Measurements from ENCODE around the gene GAREM2. TPM values are rescaled to one million over a fixed set of nuclear protein-coding genes. Genes with fewer than 3 reads are reported as not detected.

GAREM2 gene
- total RNA-seq, 1 donor from 2014 or later: 3.1 TPM

DNA sequence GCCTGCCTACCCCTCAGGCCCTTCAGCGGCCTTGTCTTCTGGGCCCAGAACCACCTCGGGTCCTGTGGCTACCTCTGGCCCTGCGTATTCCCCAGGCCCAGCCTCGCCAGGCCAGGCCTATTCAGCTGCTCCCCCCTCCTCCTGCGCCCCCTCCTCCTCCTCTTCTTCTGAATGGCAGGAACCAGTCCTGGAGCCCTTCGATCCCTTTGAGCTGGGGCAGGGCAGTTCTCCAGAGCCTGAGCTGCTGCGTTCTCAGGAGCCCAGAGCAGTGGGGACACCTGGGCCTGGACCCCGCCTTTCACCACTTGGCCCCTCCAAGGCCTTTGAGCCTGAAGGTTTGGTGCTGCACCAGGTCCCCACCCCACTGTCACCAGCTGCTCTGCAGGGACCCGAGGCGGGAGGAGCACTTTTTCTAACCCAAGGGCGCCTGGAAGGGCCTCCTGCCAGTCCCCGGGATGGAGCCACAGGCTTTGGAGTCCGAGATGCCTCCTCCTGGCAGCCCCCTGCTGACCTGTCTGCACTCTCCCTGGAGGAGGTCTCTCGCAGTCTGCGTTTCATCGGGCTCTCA lies 14.7 kb downstream of the GAREM2 start:
- H3K4me1 Mint-ChIP-seq: peaks cover 8% of the 10 kb centered on the region
- TF ChIP-seq, protein P1, sequence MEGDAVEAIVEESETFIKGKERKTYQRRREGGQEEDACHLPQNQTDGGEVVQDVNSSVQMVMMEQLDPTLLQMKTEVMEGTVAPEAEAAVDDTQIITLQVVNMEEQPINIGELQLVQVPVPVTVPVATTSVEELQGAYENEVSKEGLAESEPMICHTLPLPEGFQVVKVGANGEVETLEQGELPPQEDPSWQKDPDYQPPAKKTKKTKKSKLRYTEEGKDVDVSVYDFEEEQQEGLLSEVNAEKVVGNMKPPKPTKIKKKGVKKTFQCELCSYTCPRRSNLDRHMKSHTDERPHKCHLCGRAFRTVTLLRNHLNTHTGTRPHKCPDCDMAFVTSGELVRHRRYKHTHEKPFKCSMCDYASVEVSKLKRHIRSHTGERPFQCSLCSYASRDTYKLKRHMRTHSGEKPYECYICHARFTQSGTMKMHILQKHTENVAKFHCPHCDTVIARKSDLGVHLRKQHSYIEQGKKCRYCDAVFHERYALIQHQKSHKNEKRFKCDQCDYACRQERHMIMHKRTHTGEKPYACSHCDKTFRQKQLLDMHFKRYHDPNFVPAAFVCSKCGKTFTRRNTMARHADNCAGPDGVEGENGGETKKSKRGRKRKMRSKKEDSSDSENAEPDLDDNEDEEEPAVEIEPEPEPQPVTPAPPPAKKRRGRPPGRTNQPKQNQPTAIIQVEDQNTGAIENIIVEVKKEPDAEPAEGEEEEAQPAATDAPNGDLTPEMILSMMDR (IDR thresholded peaks at IDR 0.05): no peak
- ATAC-seq (ENCODE audit: low read depth) (no peak), DNase-seq (no peak)
- peaks cover 28% of the 10 kb centered on the region for H3K36me3 Mint-ChIP-seq (ENCODE audit: low read depth)
- ChIA-PET CTCF (no interaction called here), POLR2A (no interaction called here)
- H3K27ac Mint-ChIP-seq: no peak overlapping the region
- intact Hi-C loops (cut with micrococcal nuclease): no loop called here
- H3K9me3 Mint-ChIP-seq: no peaks in the 10 kb centered on the region
- H3K4me3 Mint-ChIP-seq: no peak overlapping the region
- no peaks in the 10 kb centered on the region for H3K27me3 Mint-ChIP-seq

DNA sequence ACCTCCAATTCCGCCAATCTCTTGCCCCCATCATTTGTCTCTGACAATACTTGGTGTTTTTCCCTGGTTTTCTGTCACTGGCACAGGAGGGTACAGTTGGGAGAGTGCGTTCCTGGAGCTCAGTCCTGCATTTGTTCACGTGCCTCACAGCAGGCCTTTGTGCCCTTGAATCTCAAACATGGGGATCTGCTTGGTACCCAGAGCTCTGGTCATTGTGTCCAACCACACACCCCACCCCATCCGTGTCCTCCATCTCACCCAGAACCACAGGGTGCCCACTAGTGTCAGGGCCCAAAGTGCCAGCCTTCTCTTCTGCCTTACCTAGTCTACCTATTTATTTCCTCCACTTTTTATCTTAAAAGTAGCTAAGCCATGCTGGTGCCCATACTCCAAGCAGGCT lies 16.2 kb downstream of the GAREM2 start:
- TF ChIP-seq, protein P1 (IDR thresholded peaks at IDR 0.05): no peak
- H3K27ac Mint-ChIP-seq: no peak overlapping the region
- no peaks in the 10 kb centered on the region for H3K9me3 Mint-ChIP-seq
- DNase-seq (no peak), ATAC-seq (ENCODE audit: low read depth) (no peak)
- intact Hi-C loops (cut with micrococcal nuclease): no loop called here
- peaks cover 43% of the 10 kb centered on the region for H3K36me3 Mint-ChIP-seq (ENCODE audit: low read depth)
- H3K4me3 Mint-ChIP-seq: no peak overlapping the region
- POLR2A ChIA-PET: no interaction called here
- CTCF ChIA-PET: no interaction called here
- H3K4me1 Mint-ChIP-seq: peaks cover 8% of the 10 kb centered on the region
- H3K27me3 Mint-ChIP-seq: no peaks in the 10 kb centered on the region

DNA sequence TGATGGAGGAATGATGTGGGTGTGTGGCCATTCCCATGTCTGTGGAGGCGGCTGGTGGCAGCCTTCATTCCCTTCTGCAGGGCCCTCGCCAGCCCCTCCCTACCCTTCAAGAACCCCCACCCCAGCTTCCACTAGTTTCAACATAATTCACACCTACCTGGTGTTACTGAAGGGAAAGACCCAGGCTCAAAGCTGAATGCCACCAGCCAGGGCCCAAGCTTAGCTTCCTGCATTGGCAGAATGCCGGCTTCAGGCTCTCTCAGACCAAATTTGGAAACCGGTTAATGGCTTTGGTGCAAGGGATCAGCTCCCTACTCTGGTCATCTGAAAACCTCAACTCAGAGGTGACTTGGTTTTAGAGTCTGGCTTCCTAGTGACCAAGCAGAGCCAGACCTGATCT lies 16.9 kb downstream of the GAREM2 start:
- DNase-seq: no peak
- intact Hi-C loops (cut with micrococcal nuclease): no loop called here
- H3K9me3 Mint-ChIP-seq: no peaks in the 10 kb centered on the region
- no peaks in the 10 kb centered on the region for H3K27me3 Mint-ChIP-seq
- H3K36me3 Mint-ChIP-seq (ENCODE audit: low read depth): peaks cover 50% of the 10 kb centered on the region
- H3K4me3 Mint-ChIP-seq: no peak overlapping the region
- no peak for ATAC-seq (ENCODE audit: low read depth)
- CTCF ChIA-PET: no interaction called here
- TF ChIP-seq, protein P1 (IDR thresholded peaks at IDR 0.05): no peak
- POLR2A ChIA-PET: no interaction called here
- H3K4me1 Mint-ChIP-seq: peaks cover 8% of the 10 kb centered on the region
- H3K27ac Mint-ChIP-seq: no peak overlapping the region

DNA sequence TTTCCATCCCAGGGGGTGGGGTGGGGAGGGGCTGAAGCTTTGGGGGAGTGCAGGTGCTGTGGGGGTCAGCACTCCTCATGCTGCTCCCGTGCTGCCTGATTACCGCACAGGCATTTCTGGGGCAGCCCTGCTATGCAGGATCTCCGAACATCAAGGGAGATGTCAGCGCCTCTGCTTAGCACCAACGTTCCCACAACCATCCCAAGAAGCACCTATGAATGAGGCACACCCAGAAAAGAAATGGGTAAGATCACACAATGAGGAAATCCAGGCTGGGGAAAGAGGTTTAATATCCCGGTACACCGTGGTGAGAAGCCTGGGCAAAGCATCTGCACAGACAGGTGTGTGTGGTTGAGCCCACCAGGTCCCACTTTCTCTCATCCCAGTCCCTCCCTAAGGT lies 17.5 kb downstream of the GAREM2 start:
- no peak overlapping the region for H3K4me3 Mint-ChIP-seq
- intact Hi-C loops (cut with micrococcal nuclease): no loop called here
- peaks cover 56% of the 10 kb centered on the region for H3K36me3 Mint-ChIP-seq (ENCODE audit: low read depth)
- peaks cover 11% of the 10 kb centered on the region for H3K4me1 Mint-ChIP-seq
- no peaks in the 10 kb centered on the region for H3K27me3 Mint-ChIP-seq
- H3K27ac Mint-ChIP-seq: no peak overlapping the region
- ATAC-seq (ENCODE audit: low read depth) (no peak), DNase-seq (no peak)
- TF ChIP-seq, protein P1 (IDR thresholded peaks at IDR 0.05): no peak
- POLR2A ChIA-PET: no interaction called here
- no peaks in the 10 kb centered on the region for H3K9me3 Mint-ChIP-seq
- CTCF ChIA-PET: no interaction called here

DNA sequence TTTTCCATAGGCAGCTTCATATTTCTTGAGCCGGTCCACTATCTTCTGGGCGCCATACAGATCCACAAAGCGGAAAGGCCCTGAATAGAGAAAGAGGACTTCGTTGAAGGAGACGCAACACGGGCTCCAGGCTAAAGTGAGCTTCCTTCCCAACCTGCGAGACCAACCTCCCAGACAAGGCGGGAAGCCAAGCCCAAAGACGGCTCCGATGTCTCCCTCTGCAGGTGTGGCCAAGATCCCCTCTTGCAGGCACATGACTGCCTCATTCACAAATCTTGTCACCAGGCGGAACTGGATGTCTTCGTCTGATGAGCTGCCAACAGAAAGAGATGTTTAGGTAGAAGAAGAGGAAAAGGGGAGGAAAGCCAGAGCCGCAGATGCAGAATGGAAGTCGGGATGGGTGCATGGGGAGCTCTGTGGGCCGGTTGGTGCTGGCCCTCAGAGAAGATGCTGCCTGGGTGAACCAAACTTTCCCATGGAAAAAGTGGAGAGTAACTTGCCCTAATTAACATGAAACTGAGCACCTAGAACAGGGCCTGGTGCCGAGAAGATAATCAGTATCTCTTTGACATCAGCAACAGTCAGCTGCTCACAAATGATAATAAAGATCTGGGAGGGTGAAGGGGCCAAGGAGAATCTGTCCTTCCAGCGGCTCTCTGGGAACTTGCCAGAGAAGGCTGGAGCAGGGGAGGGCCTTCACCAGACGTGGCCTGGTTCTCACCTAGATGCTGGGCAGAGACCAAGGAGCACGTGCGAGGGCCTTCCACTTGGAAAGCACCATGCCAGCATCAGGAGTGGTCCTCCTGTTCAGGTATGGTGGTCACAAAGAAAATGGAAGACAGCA lies 18.6 kb downstream of the GAREM2 start:
- intact Hi-C loops (cut with micrococcal nuclease): no loop called here
- CTCF ChIA-PET: no interaction called here
- H3K27me3 Mint-ChIP-seq: no peaks in the 10 kb centered on the region
- peaks cover 14% of the 10 kb centered on the region for H3K4me1 Mint-ChIP-seq
- no peaks in the 10 kb centered on the region for H3K9me3 Mint-ChIP-seq
- POLR2A ChIA-PET: no interaction called here
- H3K36me3 Mint-ChIP-seq (ENCODE audit: low read depth): peaks cover 66% of the 10 kb centered on the region
- no peak overlapping the region for H3K27ac Mint-ChIP-seq
- H3K4me3 Mint-ChIP-seq: no peak overlapping the region
- TF ChIP-seq, protein P1 (IDR thresholded peaks at IDR 0.05): no peak
- DNase-seq: no peak
- no peak for ATAC-seq (ENCODE audit: low read depth)

Data from activated B cell treated with CpG ODN at 0.5 μM for 24 hours (primary cell).